ENCODE data around the gene TRABD.

TRABD gene

DNA sequence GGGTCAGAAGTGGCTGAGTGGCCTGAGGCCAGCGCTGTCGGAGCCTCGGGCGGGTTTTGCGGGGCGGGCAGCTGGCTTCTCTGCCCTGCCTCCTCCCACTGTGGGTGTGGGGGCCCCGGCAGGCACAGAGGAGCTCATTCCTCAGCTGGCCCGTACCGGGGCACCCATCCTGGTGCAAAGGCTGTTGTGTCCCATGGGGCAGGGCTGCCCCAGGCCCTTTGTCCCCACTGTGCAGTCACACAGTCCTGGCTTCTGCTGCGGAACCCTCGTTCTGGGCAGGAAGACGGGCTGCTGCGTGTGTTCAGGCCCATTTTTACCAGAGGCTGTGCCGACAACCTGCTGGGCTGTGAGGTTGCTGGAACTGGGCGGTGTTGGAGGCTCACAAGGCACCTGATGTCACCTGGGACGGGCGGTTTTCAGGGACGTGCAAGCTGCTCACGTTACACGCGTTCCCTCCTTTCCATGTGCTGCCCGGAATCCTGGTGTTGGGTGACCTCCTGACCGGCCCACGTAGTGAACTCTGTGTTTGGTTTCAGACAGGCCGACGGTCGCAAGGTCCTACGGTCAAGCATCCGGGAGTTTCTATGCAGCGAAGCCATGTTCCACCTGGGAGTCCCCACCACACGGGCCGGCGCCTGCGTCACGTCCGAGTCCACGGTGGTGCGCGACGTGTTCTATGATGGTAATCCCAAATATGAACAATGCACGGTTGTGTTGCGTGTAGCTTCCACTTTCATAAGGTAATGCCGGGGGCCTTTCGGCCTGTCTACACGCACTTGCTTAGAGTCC, 20.3 kb downstream of the TRABD start:
- no peak for DNase-seq

DNA sequence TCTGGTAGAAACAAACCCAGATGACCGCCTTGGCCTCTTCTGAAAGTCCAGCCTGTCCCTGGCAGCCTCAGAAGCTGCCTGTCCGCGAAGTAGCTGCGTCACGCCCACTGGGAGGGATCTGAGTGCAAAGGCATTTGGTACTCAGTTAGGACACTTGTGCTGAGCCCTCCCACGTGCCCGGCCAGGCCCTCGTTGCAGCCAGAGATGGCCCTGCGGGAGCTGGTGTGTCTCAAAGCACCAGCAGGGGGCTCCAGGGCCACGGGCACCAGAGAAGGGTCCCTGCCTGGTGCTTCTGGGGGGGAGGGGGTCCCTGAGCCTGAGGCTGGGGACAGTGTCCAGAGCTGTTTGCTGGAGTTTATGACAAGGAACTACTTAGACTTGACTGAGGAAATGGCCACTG, 20.9 kb downstream of the TRABD start:
- no peak for DNase-seq

DNA sequence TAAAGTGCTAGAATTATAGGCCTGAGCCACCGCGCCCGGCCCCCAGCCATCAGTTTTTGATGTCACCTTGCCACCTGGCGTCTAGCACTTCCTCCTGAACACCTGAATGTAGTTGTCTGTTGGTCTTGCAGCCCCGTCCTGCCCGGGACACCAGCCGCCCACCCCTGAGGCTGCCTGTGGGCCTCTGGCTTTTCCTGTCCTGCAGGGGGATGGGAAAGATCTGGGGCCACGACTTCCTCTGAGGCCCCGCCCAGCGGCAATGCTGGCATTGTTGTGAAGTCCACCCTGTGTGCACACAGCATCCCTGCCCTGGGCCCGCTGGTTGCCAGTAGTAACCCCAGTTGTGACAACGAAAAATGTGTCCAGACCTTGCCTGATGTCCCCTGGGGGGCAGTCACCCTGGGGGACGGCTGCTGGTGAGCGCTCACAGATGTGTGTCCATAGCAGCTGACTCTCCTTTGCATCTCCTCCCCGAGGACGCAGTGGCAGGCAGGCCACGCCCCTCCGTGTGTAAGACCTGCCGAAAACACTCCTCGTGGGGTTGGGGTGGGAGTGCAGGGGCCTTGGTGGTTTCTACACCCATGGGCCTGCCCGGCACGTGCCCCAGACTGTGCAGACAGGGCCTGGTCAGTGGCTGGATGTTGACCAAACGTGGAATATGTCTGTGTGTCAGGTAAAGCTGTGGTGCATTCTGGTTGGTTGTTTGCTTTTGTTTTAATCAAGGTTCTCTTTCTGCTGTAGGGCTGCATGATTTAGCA, 21.8 kb downstream of the TRABD start:
- no peak for DNase-seq

DNA sequence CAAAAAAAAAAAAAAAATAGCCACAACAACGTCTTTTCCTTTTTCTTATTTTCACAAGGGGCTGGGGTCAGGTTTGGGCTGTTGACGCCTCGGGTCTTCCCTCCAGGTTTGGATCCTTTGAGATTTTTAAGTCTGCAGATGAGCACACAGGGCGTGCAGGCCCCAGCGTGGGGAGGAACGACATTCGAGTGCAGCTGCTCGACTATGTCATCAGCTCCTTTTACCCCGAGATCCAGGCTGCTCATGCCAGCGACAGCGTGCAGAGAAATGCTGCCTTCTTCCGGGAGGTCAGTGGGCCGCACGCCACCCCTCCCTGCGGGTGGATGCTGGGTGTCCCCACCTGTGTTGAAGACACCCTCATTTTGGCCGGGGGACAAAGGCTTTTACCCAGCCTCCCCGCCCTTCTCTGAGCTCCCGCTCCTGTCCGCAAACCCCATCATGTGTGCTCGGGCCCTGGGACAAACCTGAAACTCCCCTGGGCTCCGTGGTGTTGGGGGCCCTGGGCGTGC, 22.8 kb downstream of the TRABD start:
- DNase-seq = no peak

DNA sequence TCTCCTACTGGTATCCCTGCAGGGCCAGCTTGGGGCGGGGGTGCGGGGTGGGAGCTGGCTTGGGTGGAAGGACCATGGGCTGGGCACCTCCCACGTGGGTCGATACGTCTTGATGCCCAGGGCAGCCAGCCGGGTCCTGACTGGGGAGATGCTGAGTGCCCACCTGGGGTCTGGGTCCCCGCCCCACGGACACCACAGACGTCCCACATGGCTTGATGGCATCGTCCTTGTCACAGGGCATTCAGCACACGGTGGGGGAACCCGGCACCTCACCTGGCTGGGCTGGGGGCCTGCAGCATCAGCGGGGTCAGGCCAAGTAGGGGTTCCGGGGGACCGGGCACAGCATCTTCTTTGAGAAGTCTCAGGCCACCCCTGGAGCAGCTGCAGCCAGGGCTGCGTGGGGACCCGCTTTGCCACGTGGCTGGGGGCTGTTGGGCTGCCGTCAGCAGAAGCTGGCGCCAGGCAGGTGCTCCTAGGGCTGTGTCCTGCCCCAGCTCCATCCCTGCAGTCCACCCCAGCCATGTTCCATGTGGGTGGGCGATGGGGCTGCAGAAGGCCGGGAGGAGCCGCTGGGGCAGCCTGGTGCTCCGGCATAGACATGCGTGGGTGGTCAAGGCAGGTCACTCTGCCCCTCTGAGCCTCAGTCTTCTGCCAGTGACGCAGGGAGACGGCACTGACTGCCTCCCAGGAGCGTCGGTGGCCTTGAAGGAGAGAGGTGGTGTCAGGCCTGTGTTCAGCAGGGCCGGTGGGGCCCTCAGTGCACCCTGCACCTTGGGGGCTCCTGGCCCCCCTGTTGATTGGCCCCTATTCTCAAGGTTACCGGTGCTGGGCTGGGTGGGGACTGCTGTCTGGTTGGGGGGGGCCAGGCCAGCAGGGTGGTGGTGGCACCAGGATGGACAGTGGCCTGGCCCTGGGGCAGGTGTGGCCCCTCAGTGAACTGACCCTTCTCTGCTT, 23.5 kb downstream of the TRABD start:
- no peak for DNase-seq

DNA sequence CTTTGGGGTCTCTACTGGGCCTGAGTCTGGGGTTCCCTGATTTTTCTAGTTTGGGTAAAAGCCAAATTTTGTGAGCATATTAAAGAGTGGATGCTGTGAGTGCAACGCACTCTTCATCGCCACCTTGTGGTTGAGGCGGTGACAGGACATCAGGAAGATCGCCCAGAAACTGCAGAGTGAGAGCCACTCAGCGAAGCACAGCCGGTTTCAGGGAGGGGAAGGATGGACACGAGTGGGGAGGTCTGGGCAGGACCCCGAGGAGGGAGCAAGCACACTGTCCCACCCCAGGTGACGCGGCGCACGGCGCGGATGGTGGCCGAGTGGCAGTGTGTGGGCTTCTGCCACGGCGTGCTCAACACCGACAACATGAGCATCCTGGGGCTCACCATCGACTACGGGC, 24.2 kb downstream of the TRABD start:
- peak; percentile 60 for DNase-seq

DNA sequence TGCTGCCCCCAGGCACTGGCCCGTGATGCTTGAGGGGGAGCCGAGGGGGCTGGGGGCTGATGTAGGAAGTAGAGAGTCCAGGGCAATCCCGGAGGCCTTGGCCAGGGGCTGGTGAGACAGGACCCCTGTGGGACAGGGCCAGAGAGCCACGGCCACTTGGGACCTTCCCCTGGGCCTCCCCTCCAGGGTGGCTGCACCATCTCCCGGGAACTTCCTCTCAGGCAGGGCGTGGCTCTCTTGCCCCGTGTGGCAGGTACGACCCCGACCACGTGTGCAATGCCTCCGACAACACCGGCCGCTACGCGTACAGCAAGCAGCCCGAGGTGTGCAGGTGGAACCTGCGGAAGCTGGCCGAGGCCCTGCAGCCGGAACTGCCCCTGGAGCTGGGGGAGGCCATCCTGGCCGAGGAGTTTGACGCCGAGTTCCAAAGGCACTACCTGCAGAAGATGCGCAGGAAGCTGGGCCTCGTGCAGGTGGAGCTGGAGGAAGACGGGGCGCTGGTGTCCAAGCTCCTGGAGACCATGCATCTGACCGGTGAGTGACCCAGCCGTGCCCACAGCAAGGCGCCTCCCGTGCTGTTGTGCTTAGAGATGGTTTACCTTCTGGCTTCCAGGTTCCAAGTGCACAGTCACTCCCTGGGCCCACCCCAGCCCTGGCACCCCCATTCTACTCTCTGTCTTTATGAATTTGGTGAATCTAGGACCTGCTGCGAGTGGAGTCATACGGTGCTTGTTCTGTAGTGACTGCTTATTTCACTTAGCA, 24.8 kb downstream of the TRABD start:
- DNase-seq = no peak

DNA sequence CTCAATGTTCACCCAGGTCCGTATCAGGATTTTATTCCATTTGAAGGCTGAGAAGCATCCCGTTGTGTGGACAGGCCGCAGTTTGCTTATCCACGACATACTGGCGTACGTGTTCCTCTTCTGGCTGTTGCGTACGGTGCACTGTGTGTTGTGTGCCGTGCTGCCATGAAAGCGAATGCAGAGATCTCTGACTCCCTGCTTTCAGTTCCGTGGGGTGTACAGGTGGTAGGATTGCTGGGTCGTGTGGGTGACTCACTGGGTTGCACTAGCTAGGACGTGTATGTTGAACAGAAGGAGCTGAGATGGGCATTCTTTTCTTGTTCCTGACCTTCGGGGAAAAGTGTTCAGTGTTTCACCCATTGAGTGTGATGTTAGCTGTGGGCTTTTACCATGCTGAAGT, 25.4 kb downstream of the TRABD start:
- no peak for DNase-seq

DNA sequence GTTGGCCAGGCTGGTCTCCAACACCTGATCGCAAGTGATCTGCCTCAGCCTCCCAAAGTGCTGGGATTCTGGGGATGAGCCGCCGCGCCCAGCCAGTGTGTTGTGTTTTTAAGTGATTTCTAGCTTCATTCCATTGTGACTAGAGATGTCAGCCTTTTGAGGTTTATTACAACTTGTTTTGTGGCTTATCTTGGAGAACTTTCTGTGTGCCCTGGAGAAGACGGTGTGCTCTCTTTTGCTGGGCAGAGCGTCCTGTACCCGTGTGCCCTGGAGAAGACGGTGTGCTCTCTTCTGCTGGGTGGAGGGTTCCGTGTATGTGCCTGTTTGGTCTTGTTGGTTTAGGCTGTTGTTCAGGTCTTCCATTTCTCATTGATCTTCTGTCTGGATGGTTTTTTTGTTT, 27.6 kb downstream of the TRABD start:
- DNase-seq = no peak

DNA sequence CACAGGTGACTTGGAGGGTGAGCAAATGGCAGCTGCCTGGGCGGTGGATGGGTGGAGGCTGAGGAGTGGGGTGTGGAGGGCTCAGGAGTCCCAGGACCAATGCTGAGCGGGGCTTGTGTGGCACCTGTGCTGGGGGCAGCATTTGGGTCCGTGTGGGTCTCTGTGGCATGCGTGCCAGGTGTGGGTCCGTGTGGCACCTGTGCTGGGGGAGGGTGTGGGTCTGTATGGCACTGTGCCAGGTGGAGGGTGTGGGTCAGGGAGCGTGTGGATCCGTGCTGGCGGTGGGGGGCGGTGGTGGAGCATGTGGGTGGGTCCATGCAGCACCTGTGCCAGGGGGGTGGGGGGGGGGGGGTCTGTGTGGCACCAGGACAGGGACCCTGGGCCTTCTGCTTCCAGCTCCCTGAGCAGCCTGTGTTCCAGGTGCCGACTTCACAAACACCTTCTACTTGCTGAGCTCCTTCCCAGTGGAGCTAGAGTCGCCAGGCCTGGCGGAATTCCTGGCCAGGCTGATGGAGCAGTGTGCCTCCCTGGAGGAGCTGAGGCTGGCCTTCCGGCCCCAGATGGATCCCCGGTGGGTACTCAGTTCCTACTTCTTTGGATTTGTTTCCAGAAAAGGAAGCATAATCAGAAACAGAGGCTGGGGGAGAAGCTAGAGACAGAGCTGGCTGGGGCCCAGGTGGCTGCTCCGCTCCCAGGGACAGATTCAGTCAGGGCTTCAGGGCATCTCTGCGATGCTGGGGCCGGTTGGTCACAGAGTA, 29.8 kb downstream of the TRABD start:
- no peak for DNase-seq

DNA sequence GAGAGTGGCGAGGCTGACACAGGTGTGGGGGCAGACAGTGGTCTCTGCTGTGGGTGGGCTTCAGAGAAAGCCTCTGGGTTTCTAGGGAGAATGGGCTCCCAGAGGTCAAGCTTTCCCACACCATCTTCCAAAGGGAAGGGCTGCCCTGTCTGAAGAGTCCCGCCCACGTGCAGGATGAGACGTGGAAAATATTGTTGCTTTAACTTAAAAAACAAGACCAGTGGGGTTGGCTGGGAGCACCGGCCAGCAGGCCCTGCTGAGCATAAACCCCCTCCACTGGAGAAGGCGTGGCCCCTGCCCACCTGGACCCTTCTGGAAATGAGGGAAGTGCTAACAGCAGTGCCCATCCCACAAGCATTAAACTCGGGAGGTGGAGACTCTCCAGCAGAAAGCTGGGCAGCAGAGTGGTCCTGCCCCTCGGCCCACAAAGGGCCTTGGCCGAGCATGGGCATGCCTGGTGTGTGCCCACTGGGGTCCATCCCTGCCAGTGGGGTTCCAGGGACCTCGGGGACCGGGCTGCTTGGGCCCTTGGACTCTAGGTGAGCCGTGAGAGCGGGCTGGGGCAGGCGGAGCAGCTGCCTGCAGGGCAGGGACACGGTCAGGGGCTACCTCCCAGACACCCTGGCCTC, 30.5 kb downstream of the TRABD start:
- no peak for DNase-seq

DNA sequence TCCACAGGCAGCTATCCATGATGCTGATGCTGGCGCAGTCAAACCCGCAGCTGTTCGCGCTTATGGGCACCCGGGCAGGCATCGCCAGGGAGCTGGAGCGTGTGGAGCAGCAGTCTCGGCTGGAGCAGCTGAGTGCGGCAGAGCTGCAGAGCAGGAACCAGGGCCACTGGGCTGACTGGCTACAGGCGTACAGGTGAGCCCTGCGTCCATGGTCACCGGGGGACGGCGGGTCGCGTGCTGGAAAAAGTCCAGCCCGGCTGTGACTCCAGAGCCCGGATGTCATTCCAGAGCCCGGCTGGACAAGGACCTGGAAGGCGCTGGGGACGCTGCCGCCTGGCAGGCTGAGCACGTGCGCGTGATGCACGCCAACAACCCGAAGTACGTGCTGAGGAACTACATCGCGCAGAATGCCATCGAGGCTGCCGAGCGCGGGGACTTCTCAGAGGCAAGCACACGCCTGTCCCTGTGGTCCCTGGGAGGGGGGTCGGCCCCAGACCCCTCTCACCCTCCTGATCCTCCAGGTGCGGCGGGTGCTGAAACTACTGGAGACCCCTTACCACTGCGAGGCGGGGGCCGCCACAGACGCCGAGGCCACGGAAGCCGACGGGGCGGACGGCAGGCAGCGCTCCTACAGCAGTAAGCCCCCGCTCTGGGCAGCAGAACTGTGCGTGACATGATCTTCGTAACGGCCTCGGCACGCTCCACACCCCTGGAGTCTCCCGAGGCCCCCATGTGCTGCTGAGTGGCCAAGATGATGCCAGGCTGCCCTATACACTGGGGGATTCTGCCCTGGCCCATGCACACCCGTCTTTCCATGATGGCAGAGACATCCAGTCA, 31.2 kb downstream of the TRABD start:
- no peak for DNase-seq

DNA sequence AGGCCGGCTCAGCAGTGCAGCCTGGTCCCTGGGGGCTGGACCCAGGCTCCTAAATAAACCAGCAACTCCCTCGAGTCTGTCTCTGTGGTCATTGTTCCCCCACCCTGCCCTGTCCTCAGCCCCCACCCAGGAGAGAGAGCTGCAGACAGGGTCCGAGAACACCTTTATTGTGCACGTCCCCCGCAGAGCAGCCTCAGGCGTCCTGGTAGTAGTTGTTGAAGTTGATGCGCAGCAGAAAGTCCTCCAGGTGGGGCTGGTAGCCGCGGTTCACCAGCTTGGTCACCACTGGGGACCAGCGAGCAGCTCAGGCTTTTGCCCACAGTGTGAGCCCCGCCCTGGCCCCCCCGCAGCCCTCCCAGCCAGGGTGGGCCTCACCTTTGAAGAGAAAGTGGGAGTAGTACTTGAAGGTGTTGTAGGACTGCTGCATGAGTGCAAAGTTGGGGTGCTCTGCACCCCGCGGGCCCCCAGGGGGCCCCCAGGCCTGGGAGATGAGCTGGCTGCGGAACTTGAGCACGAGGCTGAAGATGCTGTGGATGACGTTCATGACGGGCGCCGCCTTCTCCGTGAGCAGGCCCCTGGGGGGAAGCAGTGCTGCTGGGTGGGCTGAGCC, 31.9 kb downstream of the TRABD start:
- DNase-seq = no peak

DNA sequence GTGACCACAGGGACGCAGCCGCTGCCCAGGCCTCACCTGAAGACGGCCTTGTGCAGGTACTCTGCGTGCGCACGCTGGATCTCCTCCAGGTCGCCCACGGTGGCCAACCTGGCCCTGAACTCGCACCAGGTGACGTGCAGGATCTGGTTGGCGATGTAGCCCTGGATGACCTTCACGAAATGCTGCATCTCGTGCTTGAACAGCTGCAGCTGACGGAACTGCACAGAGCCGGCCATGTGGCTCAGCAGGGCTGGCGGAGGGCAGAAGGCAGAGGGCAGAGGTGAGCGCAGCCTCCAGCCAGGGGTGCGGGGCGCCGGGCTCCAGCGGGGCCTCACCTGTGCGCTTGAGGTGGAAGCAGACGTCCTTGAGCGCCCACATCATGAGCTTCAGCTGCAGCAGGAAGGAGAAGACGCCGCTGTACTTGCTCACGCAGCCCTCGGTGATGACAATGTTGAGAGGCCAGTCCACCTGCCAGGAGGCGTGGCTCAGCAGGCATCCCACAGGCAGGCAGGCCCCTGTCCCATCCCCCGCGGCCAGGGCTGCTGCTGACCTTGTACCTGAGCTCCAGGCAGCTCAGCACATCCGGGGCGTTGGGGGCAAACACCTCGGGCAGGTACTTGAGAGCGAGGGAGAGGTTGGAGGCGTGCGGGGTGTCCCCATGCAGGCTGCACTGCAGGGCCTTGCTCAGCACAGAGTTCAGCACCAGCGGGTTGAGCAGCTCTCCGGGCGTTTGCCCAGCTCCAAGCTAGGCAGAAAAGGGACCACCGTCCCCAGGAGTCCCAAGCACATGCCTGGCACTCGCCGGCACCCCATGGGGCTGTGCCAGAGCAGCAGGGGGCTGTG, 32.7 kb downstream of the TRABD start:
- no peak for DNase-seq

DNA sequence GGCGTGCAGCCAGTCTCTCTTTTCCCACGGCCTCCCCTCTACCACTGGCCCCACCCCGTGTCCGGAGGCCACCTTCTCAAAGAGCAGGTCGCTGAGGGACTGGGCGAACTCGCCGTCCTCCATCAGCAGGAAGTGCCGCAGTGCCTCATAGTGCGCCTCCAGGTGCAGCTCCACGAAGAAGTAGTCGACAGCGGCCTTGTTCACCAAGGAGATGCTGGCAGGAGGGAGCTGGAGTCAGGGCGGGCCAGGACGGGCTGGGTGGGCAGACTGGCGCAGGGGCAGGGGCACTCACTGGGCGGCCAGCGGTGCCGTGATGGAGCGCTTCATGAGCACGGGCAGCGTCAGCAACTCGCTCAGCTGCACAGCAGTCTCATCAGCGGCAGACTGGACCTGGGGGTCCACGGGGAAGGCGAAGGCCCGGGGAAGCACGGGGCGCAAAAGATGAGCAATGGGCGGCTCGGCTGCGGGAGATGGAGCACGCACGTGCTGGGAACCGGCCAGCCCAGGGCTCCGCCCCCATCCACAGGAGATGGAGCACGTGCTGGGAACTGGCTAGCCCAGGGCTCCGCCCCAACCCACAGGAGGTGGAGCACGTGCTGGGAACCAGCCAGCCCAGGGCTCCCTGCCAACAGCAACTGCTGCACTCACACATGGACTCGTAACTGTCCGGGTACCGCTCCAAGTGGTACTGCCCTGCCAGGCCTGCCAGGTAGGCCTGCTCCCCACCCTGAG, 33.4 kb downstream of the TRABD start:
- DNase-seq = no peak

DNA sequence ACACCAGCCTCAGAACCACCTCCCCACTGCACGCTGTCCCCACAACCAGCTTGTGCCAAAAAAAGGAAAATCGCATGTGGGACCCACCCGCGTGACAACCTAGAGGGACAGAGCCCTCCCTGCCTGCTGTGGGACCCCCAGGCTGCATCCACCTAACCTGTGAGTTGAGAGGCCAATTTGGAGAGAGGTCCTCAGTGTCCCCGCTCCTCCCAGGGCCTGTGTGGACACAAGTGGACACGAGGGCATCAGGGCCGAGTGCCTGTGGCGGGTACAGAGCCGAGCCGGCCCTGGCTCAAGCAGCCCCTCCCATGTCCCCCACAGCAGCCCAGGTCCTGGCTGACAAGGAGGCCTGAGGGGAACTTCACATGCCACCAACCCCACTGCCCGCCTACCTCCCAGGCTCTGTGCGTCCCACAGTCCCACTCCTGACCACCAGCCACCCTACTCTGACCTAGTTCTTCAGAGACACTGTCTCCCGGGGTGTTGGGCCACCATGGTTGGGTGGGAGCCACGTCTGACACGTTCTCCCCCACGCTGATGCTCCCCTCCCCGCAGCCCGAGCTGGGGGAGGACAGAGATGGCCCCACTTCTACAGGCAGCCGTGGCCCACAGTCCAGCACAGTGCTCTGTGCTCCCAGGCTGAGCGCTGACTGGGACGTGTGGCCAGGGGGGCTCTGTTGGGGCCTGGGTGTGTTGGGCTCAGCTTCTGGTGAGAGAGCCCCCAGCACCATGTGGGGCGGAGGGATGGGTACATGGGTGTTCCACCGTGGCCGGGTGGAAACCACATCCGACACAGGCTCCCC, 34.3 kb downstream of the TRABD start:
- DNase-seq = no peak
